Lower leg skin (tissue), 4 donors: ENCODE measurements around the gene SLC25A10. TPM values are rescaled to one million over a fixed set of nuclear protein-coding genes. Genes with fewer than 3 reads are reported as not detected.

ENCODE experiments used
- DNase-seq, 2 donors: peaks; one replicate each; pipeline ENCODE4 v3.0.0-alpha.2; 2019; ENCODE audit warnings: low spot score in 2 of 2
- H3K4me3 ChIP-seq: fragments of 200-600 bp; sonication (generic); 2 replicates; pipeline ENCODE4 v1.5.1; 2017; ENCODE audit warnings: mild to moderate bottlenecking, low read depth; ENCODE audit not compliant: poor library complexity, severe bottlenecking
- CTCF ChIP-seq, 3 donors: fragments of 450-650 bp; IDR thresholded peaks; one replicate each; pipeline ENCODE4 v1.5.1; 2016; ENCODE audit warnings: antibody characterized with exemption in 3 of 3, mild to moderate bottlenecking in 3 of 3, moderate library complexity in 2 of 3
- POLR2A ChIP-seq, 2 donors: fragments of 450-650 bp; IDR thresholded peaks; one replicate each; pipeline ENCODE4 v1.6.1; 2016 to 2017; ENCODE audit warnings: antibody characterized with exemption in 2 of 2, mild to moderate bottlenecking in 1 of 2, moderate library complexity in 1 of 2
- WGBS, 2 donors: methylation state at CpG; one replicate each; pipeline ENCODE4 v1.1.5; 2018; 5-methylcytosine and 5-hydroxymethylcytosine counted together
- intact Hi-C: fragments of 100-400 bp; cut with DNase I; formaldehyde crosslinking; loops from one replicate; pipeline ENCODE4 v1.15.0; 2023; ENCODE audit warnings: low total_unique reads
- total RNA-seq, 4 donors: library from RNA; depleted of rRNA; stranded (reverse); fragments of >200 nt; gene quantifications; one replicate each; pipeline ENCODE4 v1.1.0, GENCODE V29; 2016

Gene SLC25A10
- total RNA-seq, 4 donors from 2014 or later, result 23.4 to 30.6 (median 25.9) TPM

GRCh38 chr17:81700353-81701287, 11.5 kb upstream of the SLC25A10 start:
- no peak for TF ChIP-seq POLR2A (IDR thresholded peaks at IDR 0.05)
- no peak for TF ChIP-seq CTCF (IDR thresholded peaks at IDR 0.05)
- no peak for DNase-seq
- H3K4me3 ChIP-seq, result no peak overlapping the region
- intact Hi-C loops, result no loop called here
- 85 to 86% methylated on average over 25 of the region's 25 CpGs for WGBS, 2 donors

GRCh38 chr17:81701288-81702071, 10.6 kb upstream of the SLC25A10 start:
- TF ChIP-seq POLR2A (IDR thresholded peaks at IDR 0.05), result no peak
- TF ChIP-seq CTCF (IDR thresholded peaks at IDR 0.05), result no peak

GRCh38 chr17:81702934-81703746, 8.9 kb upstream of the SLC25A10 start, which contains the start of gene MRPL12:
Gene MRPL12, plus strand, starts transcription at chr17:81703367. Its CDS starts 135 bp downstream, at chr17:81703502.
- intact Hi-C loops, result no loop called here
- 0% methylated on average over 35 to 38 of the region's 102 CpGs for WGBS, 2 donors
- DNase-seq, result peak; percentile 90 to 98

More at GRCh38 chr17:81701288-81702071, 10.6 kb upstream of the SLC25A10 start:
- no peak overlapping the region for H3K4me3 ChIP-seq
- intact Hi-C loops, result no loop called here
- 71 to 75% methylated on average over 23 of the region's 23 CpGs for WGBS, 2 donors
- DNase-seq, result no peak

GRCh38 chr17:81703747-81704654, 8.1 kb upstream of the SLC25A10 start:
- 32 to 38% methylated on average over 20 to 27 of the region's 27 CpGs for WGBS, 2 donors
- peak overlapping the region; percentile 85 for H3K4me3 ChIP-seq
- intact Hi-C loops, result no loop called here
- no peak for TF ChIP-seq CTCF (IDR thresholded peaks at IDR 0.05)
- no peak for TF ChIP-seq POLR2A (IDR thresholded peaks at IDR 0.05)
- DNase-seq, result no peak

More at GRCh38 chr17:81702934-81703746, 8.9 kb upstream of the SLC25A10 start, which contains the start of gene MRPL12:
- TF ChIP-seq POLR2A (IDR thresholded peaks at IDR 0.05) (peak in 1 of 2 donors; percentile 82), CTCF (IDR thresholded peaks at IDR 0.05) (no peak)
- H3K4me3 ChIP-seq, result peak within 1 kb of the TSS; percentile 85
